Nephron progenitor cell (in vitro differentiated cells): Measurements from ENCODE around the gene RAVER1.

Experiments
- DNase-seq: peaks from one replicate; pipeline ENCODE4 v3.0.0; 2021
- H3K27ac Mint-ChIP-seq: 2 replicates; pipeline ENCODE4 v1.8.0; 2021; ENCODE audit warnings: mild to moderate bottlenecking, moderate library complexity, mixed read lengths
- H3K27me3 Mint-ChIP-seq: 2 replicates; pipeline ENCODE4 v1.8.0; 2021; ENCODE audit warnings: mild to moderate bottlenecking, low read depth, mixed read lengths; ENCODE audit not compliant: poor library complexity
- H3K36me3 Mint-ChIP-seq: 2 replicates; pipeline ENCODE4 v1.8.0; 2021; ENCODE audit warnings: low read depth, mixed read lengths
- H3K4me1 Mint-ChIP-seq: 2 replicates; pipeline ENCODE4 v1.8.0; 2021; ENCODE audit warnings: mixed read lengths
- H3K4me3 Mint-ChIP-seq: 2 replicates; pipeline ENCODE4 v1.8.0; 2021; ENCODE audit warnings: mild to moderate bottlenecking, moderate library complexity, mixed read lengths
- H3K9me3 Mint-ChIP-seq: 2 replicates; pipeline ENCODE4 v1.8.0; 2021; ENCODE audit warnings: mild to moderate bottlenecking, moderate library complexity, mixed read lengths
- TF ChIP-seq, protein P1 (sequence below): fragments of 200-600 bp; sonication (generic); IDR thresholded peaks from 2 replicates; pipeline ENCODE4 v1.5.0; 2021; ENCODE audit warnings: antibody characterized with exemption

The RAVER1 gene

DNA sequence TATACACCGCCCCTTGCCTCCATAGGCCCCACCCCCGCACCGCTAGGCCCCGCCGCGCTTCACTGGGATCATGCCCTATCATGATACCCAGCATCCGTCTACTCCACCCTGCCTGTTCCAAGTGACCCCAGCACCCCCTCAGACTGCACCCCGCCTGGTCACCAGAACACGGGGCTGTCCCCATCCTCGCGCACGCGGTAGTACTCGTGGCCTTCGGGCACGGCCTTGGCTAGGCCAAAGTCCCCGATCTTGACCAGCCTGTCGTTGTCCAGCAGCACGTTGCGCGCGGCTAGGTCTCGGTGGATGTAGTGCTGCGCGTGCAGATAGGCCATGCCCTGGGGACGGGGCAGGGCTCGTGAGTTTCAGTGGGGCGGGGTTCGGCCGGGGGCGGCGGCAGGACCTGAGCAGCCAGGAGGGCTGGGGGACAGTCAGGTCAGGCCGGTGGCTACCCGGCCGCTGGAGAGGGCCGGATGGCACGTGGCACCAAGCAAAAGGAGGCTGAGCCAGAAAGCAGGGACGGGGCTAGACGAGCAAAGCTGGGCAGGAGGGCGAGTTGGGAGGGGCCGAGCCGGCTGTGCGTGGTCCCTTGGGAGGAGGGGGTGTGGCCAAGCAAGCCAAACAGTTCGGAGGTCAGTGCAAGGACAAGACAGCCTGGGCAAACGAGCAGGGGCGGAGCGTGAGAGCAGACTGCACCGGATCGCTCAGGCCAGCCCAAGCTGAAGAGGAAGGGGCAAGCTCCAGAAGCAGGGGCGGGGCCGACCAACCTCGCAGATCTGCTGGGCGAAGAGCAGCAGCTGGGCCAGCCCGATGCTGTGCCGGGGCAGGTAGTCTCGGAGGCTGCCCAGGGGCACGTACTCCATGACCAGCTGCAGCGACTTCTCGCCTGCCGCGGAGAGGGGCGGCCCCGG lies 19.7 kb upstream of the RAVER1 start:
- H3K36me3 Mint-ChIP-seq = peaks cover 18% of the 10 kb centered on the region
- H3K4me3 Mint-ChIP-seq = peak overlapping the region; percentile 80
- peaks cover 23% of the 10 kb centered on the region for H3K4me1 Mint-ChIP-seq
- peaks cover 5% of the 10 kb centered on the region for H3K27me3 Mint-ChIP-seq
- no peaks in the 10 kb centered on the region for H3K9me3 Mint-ChIP-seq
- H3K27ac Mint-ChIP-seq = peak overlapping the region; percentile 99
- peak; percentile 94 for DNase-seq
- TF ChIP-seq, protein P1, sequence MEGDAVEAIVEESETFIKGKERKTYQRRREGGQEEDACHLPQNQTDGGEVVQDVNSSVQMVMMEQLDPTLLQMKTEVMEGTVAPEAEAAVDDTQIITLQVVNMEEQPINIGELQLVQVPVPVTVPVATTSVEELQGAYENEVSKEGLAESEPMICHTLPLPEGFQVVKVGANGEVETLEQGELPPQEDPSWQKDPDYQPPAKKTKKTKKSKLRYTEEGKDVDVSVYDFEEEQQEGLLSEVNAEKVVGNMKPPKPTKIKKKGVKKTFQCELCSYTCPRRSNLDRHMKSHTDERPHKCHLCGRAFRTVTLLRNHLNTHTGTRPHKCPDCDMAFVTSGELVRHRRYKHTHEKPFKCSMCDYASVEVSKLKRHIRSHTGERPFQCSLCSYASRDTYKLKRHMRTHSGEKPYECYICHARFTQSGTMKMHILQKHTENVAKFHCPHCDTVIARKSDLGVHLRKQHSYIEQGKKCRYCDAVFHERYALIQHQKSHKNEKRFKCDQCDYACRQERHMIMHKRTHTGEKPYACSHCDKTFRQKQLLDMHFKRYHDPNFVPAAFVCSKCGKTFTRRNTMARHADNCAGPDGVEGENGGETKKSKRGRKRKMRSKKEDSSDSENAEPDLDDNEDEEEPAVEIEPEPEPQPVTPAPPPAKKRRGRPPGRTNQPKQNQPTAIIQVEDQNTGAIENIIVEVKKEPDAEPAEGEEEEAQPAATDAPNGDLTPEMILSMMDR = no peak

DNA sequence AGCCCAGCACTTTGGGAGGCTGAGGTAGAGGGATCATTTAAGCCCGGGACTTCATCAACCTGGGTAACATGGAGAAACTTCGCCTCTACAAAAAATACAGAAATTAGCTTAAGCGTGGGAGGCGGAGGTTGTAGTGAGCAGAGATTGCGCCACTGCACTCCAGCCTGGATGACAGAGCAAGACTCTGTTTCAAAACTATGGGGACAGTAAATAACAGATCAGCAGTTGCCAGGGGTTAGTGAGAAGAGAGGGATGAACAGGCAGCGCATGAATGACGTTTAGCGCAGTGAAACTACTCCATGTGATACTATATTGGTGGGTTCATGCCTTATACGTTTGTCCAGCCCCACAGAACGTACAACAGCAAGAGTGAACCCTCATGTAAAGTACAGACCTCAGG lies 13.2 kb upstream of the RAVER1 start:
- Mint-ChIP-seq H3K27me3 (peaks cover 10% of the 10 kb centered on the region), H3K9me3 (no peaks in the 10 kb centered on the region), H3K36me3 (no peaks in the 10 kb centered on the region), H3K27ac (no peak overlapping the region), H3K4me3 (no peak overlapping the region), H3K4me1 (peaks cover 6% of the 10 kb centered on the region)
- TF ChIP-seq, protein P1 = no peak
- DNase-seq = no peak

DNA sequence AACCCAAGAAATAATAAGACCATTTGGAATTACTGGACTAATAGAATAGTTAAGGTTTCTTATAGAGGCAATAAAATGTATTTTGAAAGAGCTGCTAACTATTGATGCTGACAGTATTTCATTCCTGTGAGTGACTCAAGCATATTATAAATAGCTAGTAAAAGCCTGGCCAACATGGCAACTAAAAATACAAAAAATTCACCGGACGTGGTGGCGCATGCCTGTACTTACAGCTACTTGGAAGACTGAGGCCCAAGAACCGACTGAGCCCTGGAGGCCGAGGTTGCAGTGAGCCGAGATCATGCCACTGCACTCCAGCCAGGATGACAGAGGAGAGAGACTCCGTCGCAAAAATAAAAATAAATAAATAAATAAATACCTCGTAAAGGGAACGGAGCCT lies 11.5 kb upstream of the RAVER1 start:
- Mint-ChIP-seq H3K27ac (no peak overlapping the region), H3K4me1 (peaks cover 11% of the 10 kb centered on the region), H3K27me3 (peaks cover 16% of the 10 kb centered on the region), H3K36me3 (no peaks in the 10 kb centered on the region), H3K4me3 (no peak overlapping the region), H3K9me3 (no peaks in the 10 kb centered on the region)
- DNase-seq = no peak
- TF ChIP-seq, protein P1 = no peak

DNA sequence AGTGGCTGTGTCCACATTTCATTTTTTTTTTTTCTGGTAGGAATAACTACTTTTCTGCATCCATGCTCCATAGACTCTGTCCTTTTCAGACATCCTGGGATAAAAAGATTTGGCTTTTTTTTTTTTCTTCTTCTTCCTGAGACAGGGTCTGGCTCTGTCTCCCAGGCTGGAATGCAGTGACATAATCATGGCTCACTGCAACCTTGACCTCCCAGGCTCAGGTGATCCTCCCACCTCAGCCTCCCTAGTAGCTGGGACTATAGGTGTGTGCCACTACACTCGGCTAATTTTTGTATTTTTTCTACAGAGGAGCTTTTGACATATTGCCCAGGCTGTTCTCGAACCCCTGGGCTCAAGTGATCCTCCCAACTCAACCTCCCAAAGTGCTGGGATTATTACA lies 10.2 kb upstream of the RAVER1 start:
- Mint-ChIP-seq H3K27ac (no peak overlapping the region), H3K9me3 (no peaks in the 10 kb centered on the region), H3K27me3 (peaks cover 24% of the 10 kb centered on the region), H3K4me3 (no peak overlapping the region), H3K4me1 (peaks cover 11% of the 10 kb centered on the region), H3K36me3 (no peaks in the 10 kb centered on the region)
- TF ChIP-seq, protein P1 = no peak
- no peak for DNase-seq

DNA sequence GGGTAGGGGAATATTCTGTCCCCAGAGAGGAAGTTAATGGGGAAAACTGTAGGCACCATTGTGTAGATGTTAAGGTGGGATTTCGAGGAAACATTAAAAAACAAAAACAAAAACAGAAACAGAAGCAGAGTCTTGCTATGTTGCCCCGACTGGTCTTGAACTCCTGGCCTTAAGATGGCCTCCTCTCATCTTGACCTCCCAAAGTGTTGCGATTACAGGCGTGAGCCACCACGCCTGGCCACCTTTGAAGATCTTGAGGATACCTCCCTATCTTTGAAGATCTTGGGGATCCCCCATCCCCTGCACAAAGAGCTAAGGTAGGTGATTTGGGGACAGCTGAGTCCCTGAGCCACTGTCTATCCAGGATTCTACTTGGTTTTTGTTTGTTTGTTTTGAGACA lies 6.6 kb upstream of the RAVER1 start:
- H3K36me3 Mint-ChIP-seq = no peaks in the 10 kb centered on the region
- TF ChIP-seq, protein P1 = no peak
- H3K4me1 Mint-ChIP-seq = peaks cover 6% of the 10 kb centered on the region
- no peak overlapping the region for H3K27ac Mint-ChIP-seq
- peaks cover 27% of the 10 kb centered on the region for H3K27me3 Mint-ChIP-seq
- no peaks in the 10 kb centered on the region for H3K9me3 Mint-ChIP-seq
- no peak overlapping the region for H3K4me3 Mint-ChIP-seq
- no peak for DNase-seq
